ENCODE results near the gene DENND10.
"Not testable (repeated sequence)": the region's sequence is repeated elsewhere in the genome, so short reads cannot be mapped to it uniquely, and the experiment has no call there.

DENND10 gene

GRCh38 chr10:119177708-119178371 lies 73.9 kb downstream of the DENND10 start:
- peak; percentile 57 for DNase-seq

GRCh38 chr10:119178372-119179119 lies 74.6 kb downstream of the DENND10 start, which contains the start of gene PRDX3:
Gene PRDX3, minus strand, starts transcription at chr10:119178812. Its CDS starts 22 bp downstream, at chr10:119178790.
- DNase-seq, result peak; percentile 94

DNA sequence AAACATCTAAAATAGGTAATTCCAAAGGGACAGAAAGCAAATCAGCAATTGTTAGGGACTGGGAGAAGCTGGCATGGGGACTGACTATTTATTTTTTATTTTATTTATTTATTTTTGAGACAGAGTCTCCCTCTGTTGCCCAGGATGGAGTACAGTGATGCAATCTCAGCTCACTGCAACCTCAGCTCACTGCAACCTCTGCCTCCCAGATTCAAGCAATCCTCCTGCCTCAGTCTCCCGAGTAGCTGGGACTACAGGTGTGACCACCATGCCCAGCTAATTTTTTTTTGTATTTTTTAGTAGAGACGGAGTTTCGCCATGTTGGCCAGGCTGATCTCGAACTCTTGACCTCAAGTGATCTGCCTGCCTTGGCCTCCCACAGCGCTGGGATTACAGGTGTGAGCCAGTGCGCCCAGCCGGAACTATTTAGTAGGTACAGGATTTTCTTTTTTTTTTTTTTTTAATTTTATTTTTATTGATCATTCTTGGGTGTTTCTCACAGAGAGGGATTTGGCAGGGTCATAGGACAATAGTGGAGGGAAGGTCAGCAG lies 77.0 kb downstream of the DENND10 start:
- not testable (repeated sequence) for DNase-seq

DNA sequence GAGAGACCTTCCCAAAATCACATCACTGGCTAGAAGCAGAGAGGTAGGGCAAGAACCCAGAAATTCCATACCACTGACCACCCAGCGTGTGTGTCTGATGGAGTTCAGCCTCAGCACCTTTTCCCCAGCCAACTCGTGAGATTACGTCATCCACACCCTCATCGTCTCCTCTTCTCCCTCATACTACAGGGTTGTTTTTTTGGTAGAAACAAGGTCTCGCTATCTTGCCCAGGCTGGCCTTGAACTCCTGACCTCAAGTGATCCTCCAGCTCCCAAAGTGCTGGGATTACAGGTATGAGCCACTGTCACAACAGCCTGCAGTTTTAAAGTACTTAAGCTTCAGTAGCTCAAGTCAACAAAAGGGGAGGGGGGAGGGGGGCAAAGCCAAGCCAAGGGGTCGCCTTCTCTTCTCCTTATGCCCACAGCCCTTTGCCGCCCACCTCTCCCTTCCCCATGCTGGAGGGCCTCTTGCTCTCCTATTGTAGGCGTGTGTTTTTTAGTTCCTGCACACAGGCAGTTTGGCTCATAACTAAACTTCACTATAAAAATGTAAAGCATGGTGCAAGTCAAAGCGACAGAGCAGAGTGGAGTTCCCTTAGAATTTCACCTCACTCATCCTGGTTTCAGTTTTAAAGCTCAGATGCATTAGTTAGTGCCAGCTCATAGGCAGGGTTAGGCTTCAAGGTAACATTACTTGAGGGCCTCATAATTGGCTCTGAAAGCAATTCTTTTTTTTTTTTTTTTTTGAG lies 79.9 kb downstream of the DENND10 start:
- no peak for DNase-seq

All from NCI-H510A treated with DMSO at 0.1 percent for 48 hours (cell line).